Naive thymus-derived CD4-positive, alpha-beta T cell (primary cell): ENCODE measurements around the gene ATP4A. TPM values are rescaled to one million over a fixed set of nuclear protein-coding genes. Genes with fewer than 3 reads are reported as not detected.

Experiments used
- ATAC-seq: fragments of 150-1000 bp; cut with Tn5 transposase; 2 replicates; pipeline ENCODE4 v1.10.0; 2021; ENCODE audit warnings: mild to moderate bottlenecking, moderate library complexity
- CTCF ChIA-PET: fragments of 350-600 bp; sonication (Branson Sonifier 250); formaldehyde crosslinking; loops from one replicate; lab custom pipeline; 2021; ENCODE audit warnings: antibody characterized with exemption; lab: Charles Lee
- POLR2A ChIA-PET: fragments of 350-600 bp; sonication (Branson Sonifier 250); formaldehyde crosslinking; loops from one replicate; lab custom pipeline; 2021; ENCODE audit warnings: antibody characterized with exemption, inconsistent platforms; lab: Charles Lee
- DNase-seq, 9 donors: peaks; one replicate each; pipeline versions ENCODE4 v3.0.0 to v3.0.0-alpha.2; 2020 to 2022; ENCODE audit warnings: mixed read lengths in 1 of 9
- H3K27ac ChIP-seq: one replicate; pipeline ENCODE4 v1.7.0; 2013; ENCODE audit warnings: mild to moderate bottlenecking, low read depth, low read length, moderate library complexity
- H3K27me3 ChIP-seq, 2 donors: one replicate each; pipeline ENCODE4 v1.7.0; 2013; ENCODE audit warnings: low read length in 2 of 2, mild to moderate bottlenecking in 2 of 2, moderate library complexity in 2 of 2; ENCODE audit not compliant: control insufficient read depth in 2 of 2, insufficient read depth in 2 of 2
- H3K36me3 ChIP-seq, 3 experiments: 1 replicate in 2 of 3; 2 replicates in 1 of 3; pipeline ENCODE4 v1.7.0; 2013; ENCODE audit warnings: low read length in 3 of 3, mild to moderate bottlenecking in 3 of 3, moderate library complexity in 1 of 3; ENCODE audit not compliant: insufficient read depth in 3 of 3, control insufficient read depth in 2 of 3
- H3K4me1 ChIP-seq, 2 donors: one replicate each; pipeline ENCODE4 v1.7.0; 2013; ENCODE audit warnings: low read length in 2 of 2, mild to moderate bottlenecking in 2 of 2, moderate library complexity in 1 of 2; ENCODE audit not compliant: control insufficient read depth in 2 of 2, insufficient read depth in 2 of 2
- H3K4me3 ChIP-seq: 2 replicates; pipeline ENCODE4 v1.7.0; 2013; ENCODE audit warnings: mild to moderate bottlenecking, low read length
- H3K9me3 ChIP-seq, 3 experiments: 1 replicate in 2 of 3; 2 replicates in 1 of 3; pipeline ENCODE4 v1.7.0; 2013; ENCODE audit warnings: low read length in 3 of 3; ENCODE audit not compliant: control insufficient read depth in 2 of 3
- H3K27ac Mint-ChIP-seq, 9 donors: one replicate each; pipeline ENCODE4 v1.8.0; 2020 to 2022; ENCODE audit warnings: mixed read lengths in 9 of 9, mild to moderate bottlenecking in 8 of 9, moderate library complexity in 5 of 9, inconsistent platforms in 2 of 9
- H3K27me3 Mint-ChIP-seq, 5 donors: one replicate each; pipeline ENCODE4 v1.8.0; 2021 to 2022; ENCODE audit warnings: mixed read lengths in 5 of 5, mild to moderate bottlenecking in 1 of 5
- H3K36me3 Mint-ChIP-seq, 5 donors: one replicate each; pipeline ENCODE4 v1.8.0; 2020 to 2022; ENCODE audit warnings: mixed read lengths in 5 of 5, mild to moderate bottlenecking in 3 of 5, inconsistent platforms in 1 of 5
- H3K4me1 Mint-ChIP-seq, 7 donors: one replicate each; pipeline ENCODE4 v1.8.0; 2020 to 2022; ENCODE audit warnings: mixed read lengths in 7 of 7, mild to moderate bottlenecking in 3 of 7, inconsistent platforms in 1 of 7
- H3K4me3 Mint-ChIP-seq, 10 donors: one replicate each; pipeline ENCODE4 v1.8.0; 2020 to 2022; ENCODE audit warnings: mild to moderate bottlenecking in 10 of 10, mixed read lengths in 10 of 10, moderate library complexity in 6 of 10, inconsistent platforms in 2 of 10
- H3K9me3 Mint-ChIP-seq, 11 donors: one replicate each; pipeline ENCODE4 v1.8.0; 2020 to 2022; ENCODE audit warnings: mixed read lengths in 11 of 11, mild to moderate bottlenecking in 4 of 11, inconsistent platforms in 1 of 11, moderate library complexity in 1 of 11
- intact Hi-C, 2 donors: fragments of 100-400 bp; cut with micrococcal nuclease; formaldehyde crosslinking; loops; one replicate each; pipeline ENCODE4 v1.15.1; 2023
- polyA plus RNA-seq, 2 donors: library from polyadenylated mRNA; unstranded; fragments of 300-500 nt; fragmentation: Illumina TruSeq; gene quantifications; one replicate each; pipeline ENCODE4 v1.2.3, GENCODE V29; 2021
- total RNA-seq, 6 experiments: library from RNA in 5 of 6; stranded (reverse) in 5 of 6; gene quantifications; 1 replicate in 5 of 6; 2 replicates in 1 of 6; pipeline ENCODE4 v1.2.3 and lab custom pipeline; 2021 to 2026

Gene ATP4A
- total and polyA plus RNA-seq, 7 experiments from 2014 or later: not detected

DNA sequence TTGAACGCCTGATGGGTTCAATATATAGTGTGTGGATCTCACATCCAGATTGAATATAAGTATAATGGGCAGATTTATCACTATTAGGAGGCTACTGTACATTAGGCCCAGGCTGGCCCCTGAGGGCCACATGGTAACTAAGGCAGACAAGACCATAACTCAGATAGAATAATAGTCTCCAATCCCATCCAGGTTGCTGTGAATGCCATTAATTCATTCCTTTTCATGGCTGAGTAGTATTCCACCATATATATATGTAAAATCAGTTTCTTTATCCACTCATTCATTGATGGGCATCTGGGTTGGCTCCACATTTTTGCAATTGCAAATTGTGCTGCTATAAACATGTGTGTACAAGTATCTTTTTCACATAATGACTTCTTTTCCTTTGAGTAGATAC is 14.5 kb upstream of the ATP4A start:
- no peak overlapping the region for H3K27ac ChIP-seq
- intact Hi-C loops: no loop called here
- Mint-ChIP-seq H3K27me3 (peaks cover 4 to 22% (median 9%) of the 10 kb centered on the region in 5 donors), H3K9me3 (peaks cover 0 to 47% (median 24%) of the 10 kb centered on the region in 11 donors), H3K4me3 (no peak overlapping the region), H3K36me3 (peaks cover 4 to 27% (median 18%) of the 10 kb centered on the region in 5 donors), H3K27ac (no peak overlapping the region), H3K4me1 (no peaks in the 10 kb centered on the region)
- CTCF ChIA-PET: no interaction called here
- POLR2A ChIA-PET: no interaction called here
- no peaks in the 10 kb centered on the region for H3K27me3 ChIP-seq
- ATAC-seq (no peak), DNase-seq (no peak)
- no peaks in the 10 kb centered on the region for H3K36me3 ChIP-seq
- H3K9me3 ChIP-seq: peaks cover 0 to 20% (median 0%) of the 10 kb centered on the region in 3 experiments
- no peaks in the 10 kb centered on the region for H3K4me1 ChIP-seq
- H3K4me3 ChIP-seq: no peak overlapping the region

DNA sequence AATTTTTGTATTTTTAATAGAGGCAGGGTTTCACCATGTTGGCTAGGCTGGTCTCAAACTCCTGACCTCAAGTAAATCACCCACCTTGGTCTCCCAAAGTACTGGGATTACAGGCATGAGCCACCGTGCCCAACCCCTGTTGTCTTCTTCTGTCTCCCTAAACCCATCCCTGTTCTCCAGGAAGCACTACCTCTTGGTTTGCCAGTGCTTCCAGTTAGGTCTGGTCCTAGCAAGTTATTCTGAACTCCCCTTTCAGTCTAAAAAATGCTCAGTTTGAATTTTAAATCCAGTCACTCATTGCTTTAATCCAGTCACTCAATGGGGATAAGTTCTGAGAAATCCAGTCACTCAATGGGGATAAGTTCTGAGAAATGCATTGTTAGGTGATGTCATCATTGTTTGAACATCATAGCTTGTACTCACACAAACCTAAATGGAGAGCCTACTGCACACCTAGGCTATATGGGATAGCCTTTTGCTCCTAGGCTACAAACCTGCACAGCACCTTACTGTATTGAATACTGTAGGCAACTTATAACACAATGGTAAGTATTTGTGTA is 8.0 kb upstream of the ATP4A start:
- Histone ChIP-seq H3K4me3 (no peak overlapping the region), H3K27me3 (no peaks in the 10 kb centered on the region), H3K36me3 (no peaks in the 10 kb centered on the region), H3K27ac (no peak overlapping the region), H3K9me3 (peaks cover 0 to 11% (median 0%) of the 10 kb centered on the region in 3 experiments), H3K4me1 (no peaks in the 10 kb centered on the region)
- DNase-seq: no peak
- CTCF ChIA-PET: no interaction called here
- intact Hi-C loops: no loop called here
- H3K4me1 Mint-ChIP-seq: peaks cover 0 to 3% (median 0%) of the 10 kb centered on the region in 7 donors
- H3K4me3 Mint-ChIP-seq: no peak overlapping the region
- POLR2A ChIA-PET: no interaction called here
- peaks cover 0 to 32% (median 15%) of the 10 kb centered on the region in 11 donors for H3K9me3 Mint-ChIP-seq
- no peak for ATAC-seq
- no peak overlapping the region for H3K27ac Mint-ChIP-seq
- peaks cover under 1 to 13% (median 9%) of the 10 kb centered on the region in 5 donors for H3K36me3 Mint-ChIP-seq
- H3K27me3 Mint-ChIP-seq: peaks cover 3 to 25% (median 17%) of the 10 kb centered on the region in 5 donors

DNA sequence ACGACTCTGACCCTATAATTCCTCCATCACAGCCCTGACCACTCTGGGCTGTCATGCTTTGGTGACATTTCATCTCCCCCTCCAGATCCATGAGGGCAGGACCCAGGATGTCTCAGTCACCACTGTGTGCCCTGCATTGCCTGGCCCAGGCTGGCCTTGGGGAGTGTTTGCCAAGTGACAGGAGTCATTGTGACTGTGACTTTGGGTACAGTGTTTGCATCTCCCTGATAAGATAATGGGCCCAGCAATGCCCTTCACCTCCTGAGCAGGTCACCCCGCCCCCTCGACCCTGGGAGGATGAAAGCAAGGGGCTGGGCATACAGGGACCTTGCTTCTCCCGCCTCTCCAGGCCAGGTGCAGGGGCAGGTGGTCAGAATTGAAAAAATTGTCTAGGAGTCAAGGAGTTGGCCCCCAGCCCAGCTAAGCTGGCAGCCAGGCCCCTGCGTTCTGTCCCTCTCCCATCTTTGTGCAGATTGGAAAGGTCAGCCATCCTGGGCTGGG is 5.9 kb upstream of the ATP4A start:
- peaks cover 0 to 1% (median 0%) of the 10 kb centered on the region in 5 donors for H3K36me3 Mint-ChIP-seq
- H3K4me3 Mint-ChIP-seq: no peak overlapping the region
- Histone ChIP-seq H3K27me3 (no peaks in the 10 kb centered on the region), H3K36me3 (no peaks in the 10 kb centered on the region), H3K27ac (no peak overlapping the region), H3K9me3 (no peaks in the 10 kb centered on the region), H3K4me1 (no peaks in the 10 kb centered on the region), H3K4me3 (no peak overlapping the region)
- DNase-seq (no peak), ATAC-seq (no peak)
- H3K27me3 Mint-ChIP-seq: peaks cover 5 to 27% (median 19%) of the 10 kb centered on the region in 5 donors
- ChIA-PET CTCF (no interaction called here), POLR2A (no interaction called here)
- intact Hi-C loops: no loop called here
- H3K4me1 Mint-ChIP-seq: peaks cover 0 to 3% (median 0%) of the 10 kb centered on the region in 7 donors
- peaks cover 0 to 10% (median under 1%) of the 10 kb centered on the region in 11 donors for H3K9me3 Mint-ChIP-seq
- H3K27ac Mint-ChIP-seq: no peak overlapping the region

DNA sequence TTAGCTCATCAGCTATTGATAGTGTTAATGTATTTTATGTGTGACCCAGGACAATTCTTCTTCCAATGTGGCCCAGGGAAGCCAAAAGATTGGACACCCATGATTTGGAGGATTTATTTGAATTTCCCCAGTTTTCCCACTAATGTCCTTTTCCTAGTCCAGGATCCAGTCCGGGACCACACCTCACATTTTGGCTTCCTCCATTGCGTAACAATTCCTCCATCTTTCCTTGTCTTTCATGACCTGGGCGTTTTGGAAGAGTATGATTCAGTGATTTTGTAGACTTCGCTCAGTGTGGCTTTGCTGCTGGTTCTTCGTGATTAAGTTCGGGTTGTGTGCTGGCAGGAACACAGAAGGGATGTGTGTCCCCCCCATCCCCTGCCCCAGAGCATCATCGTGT is 3.3 kb upstream of the ATP4A start:
- peaks cover 0 to 4% (median 0%) of the 10 kb centered on the region in 5 donors for H3K36me3 Mint-ChIP-seq
- H3K27ac Mint-ChIP-seq: no peak overlapping the region
- intact Hi-C loops: no loop called here
- peaks cover 0 to 1% (median 0%) of the 10 kb centered on the region in 11 donors for H3K9me3 Mint-ChIP-seq
- DNase-seq (no peak), ATAC-seq (no peak)
- CTCF ChIA-PET: no interaction called here
- no peak overlapping the region for H3K4me3 Mint-ChIP-seq
- Histone ChIP-seq H3K27ac (no peak overlapping the region), H3K4me3 (no peak overlapping the region), H3K4me1 (no peaks in the 10 kb centered on the region), H3K36me3 (no peaks in the 10 kb centered on the region), H3K27me3 (no peaks in the 10 kb centered on the region), H3K9me3 (no peaks in the 10 kb centered on the region)
- POLR2A ChIA-PET: no interaction called here
- H3K4me1 Mint-ChIP-seq: peaks cover 0 to 3% (median 0%) of the 10 kb centered on the region in 7 donors
- H3K27me3 Mint-ChIP-seq: peaks cover 10 to 46% (median 29%) of the 10 kb centered on the region in 5 donors

DNA sequence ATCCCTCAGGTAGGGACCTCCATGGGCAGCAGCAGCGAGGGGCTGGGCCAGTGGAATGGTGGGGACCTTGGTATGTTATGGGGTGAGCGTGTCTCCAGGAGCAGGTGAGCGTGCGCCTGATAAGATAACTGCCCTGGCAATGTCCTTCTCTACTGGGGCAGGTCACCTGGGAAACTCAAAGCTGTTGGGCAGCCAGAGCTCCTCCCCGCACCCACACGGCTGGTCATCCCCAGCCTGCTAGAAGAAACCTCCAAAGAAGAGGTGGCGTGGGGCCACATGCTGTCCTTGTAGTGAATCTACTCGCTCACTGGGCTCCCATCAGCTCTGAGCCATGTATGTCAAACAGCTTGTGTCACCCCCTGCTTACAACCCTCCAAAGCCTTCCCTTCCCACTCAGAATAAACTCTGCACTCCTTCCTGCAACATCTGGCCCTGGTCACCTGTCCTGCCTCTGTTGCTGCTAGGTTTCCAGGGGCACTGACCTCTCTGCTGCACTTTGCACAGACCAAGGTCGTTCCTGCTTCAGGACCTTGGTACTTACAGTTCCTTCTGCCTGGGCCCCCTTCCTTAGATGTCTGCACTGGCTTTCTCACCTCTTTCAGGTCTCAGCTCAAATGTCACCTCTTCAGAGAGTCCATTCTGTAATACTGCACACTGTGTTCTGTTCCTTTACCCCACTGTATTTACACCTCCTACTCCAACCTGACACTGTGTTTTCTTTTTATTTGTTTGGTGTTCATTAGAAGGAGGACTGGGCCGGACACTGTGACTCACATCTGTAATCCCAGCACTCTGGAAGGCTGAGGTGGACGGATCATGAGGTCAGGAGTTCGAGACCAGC is 1.8 kb upstream of the ATP4A start:
- Histone ChIP-seq H3K4me3 (no peak overlapping the region), H3K27ac (no peak overlapping the region), H3K9me3 (no peaks in the 10 kb centered on the region), H3K27me3 (peaks cover 0 to 6% of the 10 kb centered on the region in 2 donors), H3K4me1 (no peaks in the 10 kb centered on the region), H3K36me3 (no peaks in the 10 kb centered on the region)
- ChIA-PET CTCF (no interaction called here), POLR2A (no interaction called here)
- Mint-ChIP-seq H3K9me3 (peaks cover 0 to 8% (median 0%) of the 10 kb centered on the region in 11 donors), H3K4me1 (peaks cover 0 to 9% (median 0%) of the 10 kb centered on the region in 7 donors), H3K27ac (no peak overlapping the region), H3K27me3 (peaks cover 19 to 49% (median 41%) of the 10 kb centered on the region in 5 donors), H3K36me3 (peaks cover 0 to 8% (median 0%) of the 10 kb centered on the region in 5 donors), H3K4me3 (peak overlapping the region in 1 of 10 donors; percentile 60)
- intact Hi-C loops: no loop called here
- ATAC-seq (no peak), DNase-seq (no peak)

DNA sequence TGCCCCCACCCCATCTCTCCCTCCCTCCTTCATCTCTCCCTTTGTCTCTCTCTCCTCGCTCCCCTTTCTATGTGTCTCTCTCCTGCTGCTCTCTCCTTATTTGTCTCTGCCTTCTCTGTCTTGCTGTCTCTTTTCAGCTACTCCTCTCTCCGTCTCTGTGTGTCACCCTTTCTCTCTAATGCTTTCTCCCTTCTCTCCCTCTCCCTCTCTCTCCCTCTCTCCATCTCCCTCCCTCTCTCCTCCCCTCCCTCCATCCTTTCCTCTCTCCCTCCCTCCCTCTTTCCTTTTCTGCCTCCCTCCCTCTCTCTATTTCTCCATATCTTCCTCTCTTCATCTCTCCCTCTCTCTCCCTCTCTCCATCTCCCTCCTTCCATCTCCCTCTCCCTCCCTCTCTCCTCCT is 682 bp downstream of the ATP4A start:
- no peak overlapping the region for H3K4me3 Mint-ChIP-seq
- peaks cover 0 to 12% of the 10 kb centered on the region in 2 donors for H3K4me1 ChIP-seq
- no peak overlapping the region for H3K27ac Mint-ChIP-seq
- H3K4me1 Mint-ChIP-seq: peaks cover 0 to 12% (median 7%) of the 10 kb centered on the region in 7 donors
- DNase-seq (no peak), ATAC-seq (no peak)
- no peaks in the 10 kb centered on the region for H3K36me3 ChIP-seq
- no peak overlapping the region for H3K4me3 ChIP-seq
- CTCF ChIA-PET: no interaction called here
- H3K27ac ChIP-seq: no peak overlapping the region
- peaks cover 0 to 10% of the 10 kb centered on the region in 2 donors for H3K27me3 ChIP-seq
- H3K27me3 Mint-ChIP-seq: peaks cover 32 to 60% (median 46%) of the 10 kb centered on the region in 5 donors
- peaks cover 0 to 8% (median 0%) of the 10 kb centered on the region in 11 donors for H3K9me3 Mint-ChIP-seq
- POLR2A ChIA-PET: no interaction called here
- peaks cover 0 to 8% (median 0%) of the 10 kb centered on the region in 5 donors for H3K36me3 Mint-ChIP-seq
- H3K9me3 ChIP-seq: no peaks in the 10 kb centered on the region
- intact Hi-C loops: no loop called here
